HepG2 (cell line): ENCODE data around the gene HNRNPF. TPM values are rescaled to one million over a fixed set of nuclear protein-coding genes. Genes with fewer than 3 reads are reported as not detected.

ENCODE experiments used
- CREM ChIP-seq, 2 experiments: sonication (generic) in 1 of 2; formaldehyde crosslinking in 1 of 2; IDR thresholded peaks; 2 replicates each; pipeline versions ENCODE4 v1.4.0 to v1.6.1; 2016 to 2020; ENCODE audit warnings: antibody characterized with exemption in 1 of 2, mild to moderate bottlenecking in 1 of 2, missing genetic modification reagents in 1 of 2
- FOSL2 ChIP-seq: sonication (generic); formaldehyde crosslinking; IDR thresholded peaks from 2 replicates; pipeline ENCODE4 v1.4.0; 2020; ENCODE audit warnings: missing genetic modification reagents
- GZF1 ChIP-seq: sonication (generic); formaldehyde crosslinking; IDR thresholded peaks from 2 replicates; pipeline ENCODE4 v1.5.1; 2020; ENCODE audit warnings: mild to moderate bottlenecking, missing genetic modification reagents
- KLF6 ChIP-seq: IDR thresholded peaks from 2 replicates; pipeline ENCODE4 v1.8.0; 2016; ENCODE audit warnings: missing biosample characterization, missing genetic modification reagents
- MIER3 ChIP-seq: IDR thresholded peaks from 2 replicates; pipeline ENCODE4 v1.6.1; 2016; ENCODE audit warnings: missing compliant biosample characterization, borderline replicate concordance
- RNF2 ChIP-seq: fragments of 450-650 bp; conservative IDR thresholded peaks from 2 replicates; pipeline ENCODE4 v1.6.1; 2016; ENCODE audit warnings: low read depth
- TBP ChIP-seq: sonication (generic); formaldehyde crosslinking; IDR thresholded peaks from 2 replicates; pipeline ENCODE4 v1.5.0; 2020; ENCODE audit warnings: missing genetic modification reagents
- ZFYVE20 ChIP-seq: sonication (generic); formaldehyde crosslinking; IDR thresholded peaks from 2 replicates; pipeline ENCODE4 v1.8.0; 2023; ENCODE audit warnings: low read depth, mild to moderate bottlenecking, moderate library complexity, missing genetic modification reagents, borderline replicate concordance
- polyA plus RNA-seq, 8 experiments: library from polyadenylated mRNA; depleted of rRNA in 3 of 8; stranded (reverse) in 7 of 8; unstranded in 1 of 8; fragments of >200 nt; fragmentation: Illumina TruSeq in 4 of 8; extraction: Trizol in 4 of 8; gene quantifications; 2 replicates each; pipeline versions ENCODE4 v1.2.1 to v1.2.3, GENCODE V29; 2011 to 2016; ENCODE audit warnings: low read depth in 4 of 8, missing spikeins in 1 of 8, mixed read lengths in 1 of 8; ENCODE audit not compliant: insufficient read depth in 1 of 8
- total RNA-seq, 5 experiments: library from RNA; depleted of rRNA; stranded (reverse); fragments of >200 nt; fragmentation: Illumina TruSeq; extraction: Trizol; gene quantifications; 2 replicates each; pipeline ENCODE4 v1.2.3, GENCODE V29; 2016; ENCODE audit warnings: low read depth in 1 of 5
- TF ChIP-seq, protein P1 (sequence below), 2 experiments: fragments of 450-650 bp in 1 of 2; sonication (generic) in 1 of 2; formaldehyde crosslinking; IDR thresholded peaks; 2 replicates each; pipeline versions ENCODE4 v1.5.0 to v1.8.0; 2020 to 2022; ENCODE audit warnings: mild to moderate bottlenecking in 1 of 2, missing genetic modification reagents in 1 of 2
- TF ChIP-seq, protein P2 (sequence below), 2 experiments: sonication (generic) in 1 of 2; formaldehyde crosslinking in 1 of 2; IDR thresholded peaks; 2 replicates each; pipeline versions ENCODE4 v1.4.0 to v1.6.1; 2018 to 2020; ENCODE audit warnings: missing genetic modification reagents in 2 of 2, borderline replicate concordance in 1 of 2, low read depth in 1 of 2, mild to moderate bottlenecking in 1 of 2, missing biosample characterization in 1 of 2
- TF ChIP-seq, protein P3 (sequence below): sonication (generic); formaldehyde crosslinking; IDR thresholded peaks from 2 replicates; pipeline ENCODE4 v1.5.0; 2020; ENCODE audit warnings: mild to moderate bottlenecking, missing genetic modification reagents
- TF ChIP-seq, protein P4 (sequence below): IDR thresholded peaks from 2 replicates; pipeline ENCODE4 v1.6.1; 2016; ENCODE audit warnings: low read depth, control low read depth

HNRNPF gene
- total and polyA plus RNA-seq, 2 of the 13 experiments (the other 11 are each of a cell fraction or from before 2014, with no cell fraction given) = 166 to 308 TPM

DNA sequence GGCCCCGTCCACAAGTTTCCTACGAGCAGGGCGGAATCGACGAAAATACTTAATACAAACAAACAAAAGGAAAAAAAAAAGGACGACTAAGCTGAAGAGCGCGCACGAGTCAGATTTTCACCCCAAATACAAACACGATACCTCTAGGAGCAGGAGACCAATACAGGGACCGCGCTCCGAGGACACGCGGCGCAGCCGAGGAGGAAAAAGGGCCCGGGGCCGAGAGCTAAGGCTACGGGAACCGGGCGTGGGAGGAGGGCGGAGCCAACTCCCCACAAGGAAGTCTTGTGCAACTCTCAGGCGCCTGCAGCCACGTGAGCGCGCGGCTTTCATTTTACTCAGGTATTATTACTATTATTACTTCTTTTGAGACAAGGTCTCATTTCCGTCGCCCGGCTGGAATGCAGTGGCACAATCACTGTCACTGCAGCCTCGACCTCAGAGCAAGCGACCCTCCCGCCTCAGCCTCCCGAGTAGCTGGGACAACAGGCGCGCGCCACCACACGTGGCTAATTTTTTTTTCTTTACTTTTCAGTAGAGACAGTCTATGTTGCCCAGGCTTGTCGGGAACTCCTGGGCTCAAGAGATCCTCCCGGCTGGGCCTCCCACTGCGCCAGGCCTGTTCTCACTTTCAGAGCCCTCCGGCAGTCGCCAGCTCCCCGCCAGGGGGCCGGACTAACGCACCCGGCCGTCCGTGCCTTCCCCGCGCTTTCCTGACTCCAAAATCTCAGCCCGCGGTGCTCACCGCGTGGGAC, 1.2 kb downstream of the HNRNPF start (continued):
- TF ChIP-seq, protein P1, sequence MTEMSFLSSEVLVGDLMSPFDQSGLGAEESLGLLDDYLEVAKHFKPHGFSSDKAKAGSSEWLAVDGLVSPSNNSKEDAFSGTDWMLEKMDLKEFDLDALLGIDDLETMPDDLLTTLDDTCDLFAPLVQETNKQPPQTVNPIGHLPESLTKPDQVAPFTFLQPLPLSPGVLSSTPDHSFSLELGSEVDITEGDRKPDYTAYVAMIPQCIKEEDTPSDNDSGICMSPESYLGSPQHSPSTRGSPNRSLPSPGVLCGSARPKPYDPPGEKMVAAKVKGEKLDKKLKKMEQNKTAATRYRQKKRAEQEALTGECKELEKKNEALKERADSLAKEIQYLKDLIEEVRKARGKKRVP (CRISPR knock-in tag; IDR thresholded peaks at IDR 0.05) = peak in 1 of 2 experiments; percentile 15; a peak in 1 of 4 replicates
- no peak for TF ChIP-seq ZFYVE20 (CRISPR knock-in tag)
- TF ChIP-seq FOSL2 (CRISPR knock-in tag) = peak; percentile 47; the same call in 1 of the 2 replicates
- no peak for TF ChIP-seq GZF1 (CRISPR knock-in tag)
- TF ChIP-seq, protein P2, sequence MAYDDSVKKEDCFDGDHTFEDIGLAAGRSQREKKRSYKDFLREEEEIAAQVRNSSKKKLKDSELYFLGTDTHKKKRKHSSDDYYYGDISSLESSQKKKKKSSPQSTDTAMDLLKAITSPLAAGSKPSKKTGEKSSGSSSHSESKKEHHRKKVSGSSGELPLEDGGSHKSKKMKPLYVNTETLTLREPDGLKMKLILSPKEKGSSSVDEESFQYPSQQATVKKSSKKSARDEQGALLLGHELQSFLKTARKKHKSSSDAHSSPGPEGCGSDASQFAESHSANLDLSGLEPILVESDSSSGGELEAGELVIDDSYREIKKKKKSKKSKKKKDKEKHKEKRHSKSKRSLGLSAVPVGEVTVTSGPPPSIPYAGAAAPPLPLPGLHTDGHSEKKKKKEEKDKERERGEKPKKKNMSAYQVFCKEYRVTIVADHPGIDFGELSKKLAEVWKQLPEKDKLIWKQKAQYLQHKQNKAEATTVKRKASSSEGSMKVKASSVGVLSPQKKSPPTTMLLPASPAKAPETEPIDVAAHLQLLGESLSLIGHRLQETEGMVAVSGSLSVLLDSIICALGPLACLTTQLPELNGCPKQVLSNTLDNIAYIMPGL (CRISPR knock-in tag; IDR thresholded peaks at IDR 0.05; ENCODE audit: borderline replicate concordance in 1 of 2, low read depth in 1 of 2) = peak in 1 of 2 experiments; percentile 59; a peak in 2 of 4 replicates
- peak; percentile 89 for TF ChIP-seq KLF6 (CRISPR knock-in tag)
- TF ChIP-seq, protein P3, sequence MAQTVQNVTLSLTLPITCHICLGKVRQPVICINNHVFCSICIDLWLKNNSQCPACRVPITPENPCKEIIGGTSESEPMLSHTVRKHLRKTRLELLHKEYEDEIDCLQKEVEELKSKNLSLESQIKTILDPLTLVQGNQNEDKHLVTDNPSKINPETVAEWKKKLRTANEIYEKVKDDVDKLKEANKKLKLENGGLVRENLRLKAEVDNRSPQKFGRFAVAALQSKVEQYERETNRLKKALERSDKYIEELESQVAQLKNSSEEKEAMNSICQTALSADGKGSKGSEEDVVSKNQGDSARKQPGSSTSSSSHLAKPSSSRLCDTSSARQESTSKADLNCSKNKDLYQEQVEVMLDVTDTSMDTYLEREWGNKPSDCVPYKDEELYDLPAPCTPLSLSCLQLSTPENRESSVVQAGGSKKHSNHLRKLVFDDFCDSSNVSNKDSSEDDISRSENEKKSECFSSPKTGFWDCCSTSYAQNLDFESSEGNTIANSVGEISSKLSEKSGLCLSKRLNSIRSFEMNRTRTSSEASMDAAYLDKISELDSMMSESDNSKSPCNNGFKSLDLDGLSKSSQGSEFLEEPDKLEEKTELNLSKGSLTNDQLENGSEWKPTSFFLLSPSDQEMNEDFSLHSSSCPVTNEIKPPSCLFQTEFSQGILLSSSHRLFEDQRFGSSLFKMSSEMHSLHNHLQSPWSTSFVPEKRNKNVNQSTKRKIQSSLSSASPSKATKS = peak; percentile 81
- TF ChIP-seq RNF2 = 0 out of 2 replicates have a peak, but pooled peaks have one; percentile 18
- TF ChIP-seq CREM (IDR thresholded peaks at IDR 0.05) = peak; percentile 42; the same call in 1 of the 2 replicates
- TF ChIP-seq CREM (CRISPR knock-in tag; IDR thresholded peaks at IDR 0.05) = no peak
- TF ChIP-seq, protein P4, sequence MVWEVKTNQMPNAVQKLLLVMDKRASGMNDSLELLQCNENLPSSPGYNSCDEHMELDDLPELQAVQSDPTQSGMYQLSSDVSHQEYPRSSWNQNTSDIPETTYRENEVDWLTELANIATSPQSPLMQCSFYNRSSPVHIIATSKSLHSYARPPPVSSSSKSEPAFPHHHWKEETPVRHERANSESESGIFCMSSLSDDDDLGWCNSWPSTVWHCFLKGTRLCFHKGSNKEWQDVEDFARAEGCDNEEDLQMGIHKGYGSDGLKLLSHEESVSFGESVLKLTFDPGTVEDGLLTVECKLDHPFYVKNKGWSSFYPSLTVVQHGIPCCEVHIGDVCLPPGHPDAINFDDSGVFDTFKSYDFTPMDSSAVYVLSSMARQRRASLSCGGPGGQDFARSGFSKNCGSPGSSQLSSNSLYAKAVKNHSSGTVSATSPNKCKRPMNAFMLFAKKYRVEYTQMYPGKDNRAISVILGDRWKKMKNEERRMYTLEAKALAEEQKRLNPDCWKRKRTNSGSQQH (CRISPR knock-in tag) = peak; percentile 76; the same call in 1 of the 2 replicates
- no peak for TF ChIP-seq TBP (CRISPR knock-in tag)
- peak; percentile 36; the same call in 1 of the 2 replicates for TF ChIP-seq MIER3 (CRISPR knock-in tag)
